ENCODE results near the gene RBBP8. TPM values are rescaled to one million over a fixed set of nuclear protein-coding genes. Genes with fewer than 3 reads are reported as not detected.
"Not testable (repeated sequence)": the region's sequence is repeated elsewhere in the genome, so short reads cannot be mapped to it uniquely, and the experiment has no call there.

The RBBP8 gene
- total RNA-seq, 1 experiment from 2014 or later: 46.7 TPM

- CTCF ChIA-PET: no interaction called here
- Histone ChIP-seq H3K4me1 (no peaks in the 10 kb centered on the region), H3K9me3 (peaks cover 10% of the 10 kb centered on the region), H3K4me3 (ENCODE audit: low read depth, low read length) (no peak overlapping the region), H3K36me3 (ENCODE audit: control insufficient read depth, insufficient read depth, low read length) (no peaks in the 10 kb centered on the region), H3K27me3 (replicated peaks; ENCODE audit: control insufficient read depth, insufficient read depth, low read length) (no peaks in the 10 kb centered on the region)
- H3K27ac Mint-ChIP-seq (ENCODE audit: unreplicated experiment): no peak overlapping the region
- no peaks in the 10 kb centered on the region for H3K36me3 Mint-ChIP-seq (ENCODE audit: insufficient read depth, unreplicated experiment)
- DNase-seq: no peak
- no peaks in the 10 kb centered on the region for H3K27me3 Mint-ChIP-seq (ENCODE audit: insufficient read depth, unreplicated experiment)
- intact Hi-C loops (cut with micrococcal nuclease; ENCODE audit: unreplicated experiment): no loop called here
- no peaks in the 10 kb centered on the region for H3K4me1 Mint-ChIP-seq (ENCODE audit: low read depth, unreplicated experiment)
- BruUV-seq (replicated peaks): no TSS peak
- H3K4me3 Mint-ChIP-seq (ENCODE audit: unreplicated experiment): no peak overlapping the region
- no peaks in the 10 kb centered on the region for H3K9me3 Mint-ChIP-seq (ENCODE audit: unreplicated experiment)
- TF ChIP-seq, protein P1, sequence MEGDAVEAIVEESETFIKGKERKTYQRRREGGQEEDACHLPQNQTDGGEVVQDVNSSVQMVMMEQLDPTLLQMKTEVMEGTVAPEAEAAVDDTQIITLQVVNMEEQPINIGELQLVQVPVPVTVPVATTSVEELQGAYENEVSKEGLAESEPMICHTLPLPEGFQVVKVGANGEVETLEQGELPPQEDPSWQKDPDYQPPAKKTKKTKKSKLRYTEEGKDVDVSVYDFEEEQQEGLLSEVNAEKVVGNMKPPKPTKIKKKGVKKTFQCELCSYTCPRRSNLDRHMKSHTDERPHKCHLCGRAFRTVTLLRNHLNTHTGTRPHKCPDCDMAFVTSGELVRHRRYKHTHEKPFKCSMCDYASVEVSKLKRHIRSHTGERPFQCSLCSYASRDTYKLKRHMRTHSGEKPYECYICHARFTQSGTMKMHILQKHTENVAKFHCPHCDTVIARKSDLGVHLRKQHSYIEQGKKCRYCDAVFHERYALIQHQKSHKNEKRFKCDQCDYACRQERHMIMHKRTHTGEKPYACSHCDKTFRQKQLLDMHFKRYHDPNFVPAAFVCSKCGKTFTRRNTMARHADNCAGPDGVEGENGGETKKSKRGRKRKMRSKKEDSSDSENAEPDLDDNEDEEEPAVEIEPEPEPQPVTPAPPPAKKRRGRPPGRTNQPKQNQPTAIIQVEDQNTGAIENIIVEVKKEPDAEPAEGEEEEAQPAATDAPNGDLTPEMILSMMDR (IDR thresholded peaks at IDR 0.05; ENCODE audit: insufficient read depth in 1 of 2, low read depth in 1 of 2, low read length in 1 of 2, severe bottlenecking in 1 of 2, unreplicated experiment in 1 of 2): no peak
- POLR2A ChIA-PET: no interaction called here
These were observed 33.7 kb upstream of the RBBP8 start for GRCh38 chr18:22899421-22899820.

DNA sequence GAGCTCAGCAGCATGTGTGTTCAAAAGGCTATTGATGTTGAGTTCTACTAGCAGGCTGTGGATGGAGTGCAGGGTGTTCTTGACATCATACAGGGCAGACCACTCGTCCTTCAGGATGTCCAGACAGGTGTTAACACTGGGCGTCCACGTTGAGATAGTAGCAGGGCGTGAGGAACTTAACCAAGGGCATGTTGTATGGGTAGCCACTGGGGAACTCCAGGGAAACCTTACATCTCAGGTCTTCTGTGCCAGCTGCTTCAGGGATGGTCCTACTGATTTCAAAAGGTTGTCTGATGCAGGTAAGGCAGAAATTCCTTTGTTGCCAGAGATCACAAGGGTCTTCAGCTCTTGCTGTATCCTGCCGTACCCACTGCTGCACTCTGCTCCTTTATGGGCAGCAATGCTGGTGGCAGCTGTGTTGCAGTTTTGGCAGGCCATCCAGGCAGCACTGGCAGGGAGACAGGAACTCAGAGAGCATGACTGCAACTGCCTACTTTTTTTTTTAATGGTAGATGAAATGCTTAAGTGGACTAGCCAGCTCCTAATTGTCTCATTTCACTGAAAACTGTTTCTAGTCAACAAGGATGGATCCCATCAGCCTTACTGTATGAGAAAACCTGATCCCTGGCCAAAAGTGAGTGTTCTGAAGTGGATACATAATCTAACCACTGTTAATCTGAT, 32.4 kb upstream of the RBBP8 start:
- no peaks in the 10 kb centered on the region for H3K36me3 Mint-ChIP-seq (ENCODE audit: insufficient read depth, unreplicated experiment)

GRCh38 chr18:22902093-22902492, 31.0 kb upstream of the RBBP8 start:
- Histone ChIP-seq H3K27me3 (replicated peaks; ENCODE audit: control insufficient read depth, insufficient read depth, low read length) (no peaks in the 10 kb centered on the region), H3K9me3 (peaks cover 10% of the 10 kb centered on the region), H3K4me1 (no peaks in the 10 kb centered on the region), H3K4me3 (ENCODE audit: low read depth, low read length) (no peak overlapping the region), H3K36me3 (ENCODE audit: control insufficient read depth, insufficient read depth, low read length) (no peaks in the 10 kb centered on the region)
- BruUV-seq (replicated peaks): no TSS peak
- TF ChIP-seq, protein P1 (IDR thresholded peaks at IDR 0.05; ENCODE audit: insufficient read depth in 1 of 2, low read depth in 1 of 2, low read length in 1 of 2, severe bottlenecking in 1 of 2, unreplicated experiment in 1 of 2): no peak
- ChIA-PET CTCF (no interaction called here), POLR2A (no interaction called here)
- DNase-seq: no peak
- H3K27ac Mint-ChIP-seq (ENCODE audit: unreplicated experiment): no peak overlapping the region
- no peaks in the 10 kb centered on the region for H3K27me3 Mint-ChIP-seq (ENCODE audit: insufficient read depth, unreplicated experiment)
- intact Hi-C loops (cut with micrococcal nuclease; ENCODE audit: unreplicated experiment): no loop called here
- no peaks in the 10 kb centered on the region for H3K4me1 Mint-ChIP-seq (ENCODE audit: low read depth, unreplicated experiment)
- H3K9me3 Mint-ChIP-seq (ENCODE audit: unreplicated experiment): no peaks in the 10 kb centered on the region
- H3K36me3 Mint-ChIP-seq (ENCODE audit: insufficient read depth, unreplicated experiment): no peaks in the 10 kb centered on the region
- no peak overlapping the region for H3K4me3 Mint-ChIP-seq (ENCODE audit: unreplicated experiment)

More for the DNA sequence above, 32.4 kb upstream of the RBBP8 start:
- POLR2A ChIA-PET: no interaction called here
- DNase-seq: no peak
- no TSS peak for BruUV-seq (replicated peaks)
- CTCF ChIA-PET: no interaction called here
- intact Hi-C loops (cut with micrococcal nuclease; ENCODE audit: unreplicated experiment): no loop called here
- no peaks in the 10 kb centered on the region for H3K4me1 ChIP-seq
- H3K36me3 ChIP-seq (ENCODE audit: control insufficient read depth, insufficient read depth, low read length): no peaks in the 10 kb centered on the region
- Mint-ChIP-seq H3K9me3 (ENCODE audit: unreplicated experiment) (no peaks in the 10 kb centered on the region), H3K27me3 (ENCODE audit: insufficient read depth, unreplicated experiment) (no peaks in the 10 kb centered on the region), H3K4me1 (ENCODE audit: low read depth, unreplicated experiment) (no peaks in the 10 kb centered on the region), H3K4me3 (ENCODE audit: unreplicated experiment) (no peak overlapping the region), H3K27ac (ENCODE audit: unreplicated experiment) (no peak overlapping the region)
- H3K27me3 ChIP-seq (replicated peaks; ENCODE audit: control insufficient read depth, insufficient read depth, low read length): no peaks in the 10 kb centered on the region
- no peak overlapping the region for H3K4me3 ChIP-seq (ENCODE audit: low read depth, low read length)
- TF ChIP-seq, protein P1 (IDR thresholded peaks at IDR 0.05; ENCODE audit: insufficient read depth in 1 of 2, low read depth in 1 of 2, low read length in 1 of 2, severe bottlenecking in 1 of 2, unreplicated experiment in 1 of 2): no peak
- peaks cover 10% of the 10 kb centered on the region for H3K9me3 ChIP-seq

DNA sequence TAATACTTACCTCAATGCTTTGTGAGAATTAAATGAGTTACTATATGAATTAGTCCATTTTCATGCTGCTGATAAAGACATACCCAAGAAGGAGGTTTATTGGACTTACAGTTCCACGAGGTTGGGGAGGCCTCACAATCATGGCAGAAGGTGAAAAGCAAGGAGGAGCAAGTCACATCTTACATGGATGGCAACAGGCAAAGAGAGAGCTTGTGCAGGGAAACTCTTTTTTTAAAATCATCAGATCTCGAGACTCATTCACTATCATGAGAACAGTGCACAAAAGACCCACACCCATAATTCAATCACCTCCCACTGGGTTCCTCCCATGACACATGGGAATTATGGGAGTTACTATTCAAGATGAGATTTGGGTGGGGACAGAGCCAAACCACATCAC, 29.9 kb upstream of the RBBP8 start:
- H3K27me3 ChIP-seq (replicated peaks; ENCODE audit: control insufficient read depth, insufficient read depth, low read length); BruUV-seq (replicated peaks); CTCF ChIA-PET; intact Hi-C loops (cut with micrococcal nuclease; ENCODE audit: unreplicated experiment); H3K4me3 ChIP-seq (ENCODE audit: low read depth, low read length); H3K4me1 ChIP-seq; H3K36me3 ChIP-seq (ENCODE audit: control insufficient read depth, insufficient read depth, low read length); H3K27ac Mint-ChIP-seq (ENCODE audit: unreplicated experiment); H3K4me3 Mint-ChIP-seq (ENCODE audit: unreplicated experiment); H3K9me3 Mint-ChIP-seq (ENCODE audit: unreplicated experiment); POLR2A ChIA-PET; DNase-seq; H3K36me3 Mint-ChIP-seq (ENCODE audit: insufficient read depth, unreplicated experiment); H3K27me3 Mint-ChIP-seq (ENCODE audit: insufficient read depth, unreplicated experiment); H3K4me1 Mint-ChIP-seq (ENCODE audit: low read depth, unreplicated experiment): not testable (repeated sequence)
- H3K9me3 ChIP-seq: peaks cover 10% of the 10 kb centered on the region

All from Caco-2 (cell line).